Right atrium auricular region (tissue), 2 donors: ENCODE results near the gene PARG. TPM values are rescaled to one million over a fixed set of nuclear protein-coding genes. Genes with fewer than 3 reads are reported as not detected.
"Not testable (repeated sequence)": the region's sequence is repeated elsewhere in the genome, so short reads cannot be mapped to it uniquely, and the experiment has no call there.

Source experiments
- DNase-seq: peaks from one replicate; pipeline ENCODE4 v3.0.0-alpha.2; 2019; ENCODE audit warnings: low spot score
- H3K27ac ChIP-seq, 2 donors: fragments of 200-600 bp; sonication (generic); 1 replicate in 1 of 2; 2 replicates in 1 of 2; pipeline ENCODE4 v1.5.1; 2016 to 2019
- H3K27me3 ChIP-seq, 2 donors: fragments of 200-600 bp; sonication (generic); one replicate each; pipeline versions ENCODE4 v1.5.1 to v1.6.0; 2017 to 2019
- H3K36me3 ChIP-seq: fragments of 200-600 bp; sonication (generic); one replicate; pipeline ENCODE4 v1.5.1; 2016
- H3K4me1 ChIP-seq, 2 donors: fragments of 200-600 bp; sonication (generic); one replicate each; pipeline versions ENCODE4 v1.5.1 to v1.6.0; 2017 to 2019
- H3K4me3 ChIP-seq, 2 donors: fragments of 200-600 bp; sonication (generic); 1 replicate in 1 of 2; 2 replicates in 1 of 2; pipeline ENCODE4 v1.5.1; 2017 to 2019; ENCODE audit warnings: mild to moderate bottlenecking in 1 of 2, moderate library complexity in 1 of 2
- H3K9me3 ChIP-seq, 2 donors: fragments of 200-600 bp; sonication (generic); one replicate each; pipeline ENCODE4 v1.5.1; 2019
- total RNA-seq, 2 donors: library from RNA; depleted of rRNA; stranded (reverse); fragments of >200 nt; gene quantifications; one replicate each; pipeline ENCODE4 v1.1.0, GENCODE V29; 2016
- TF ChIP-seq, protein P1 (sequence below), 2 donors: fragments of 200-600 bp; sonication (generic); IDR thresholded peaks; one replicate each; pipeline ENCODE4 v1.5.1; 2019; ENCODE audit warnings: antibody characterized with exemption in 2 of 2

Gene PARG
- total RNA-seq, 2 donors from 2014 or later = 16.0 to 19.5 TPM

DNA sequence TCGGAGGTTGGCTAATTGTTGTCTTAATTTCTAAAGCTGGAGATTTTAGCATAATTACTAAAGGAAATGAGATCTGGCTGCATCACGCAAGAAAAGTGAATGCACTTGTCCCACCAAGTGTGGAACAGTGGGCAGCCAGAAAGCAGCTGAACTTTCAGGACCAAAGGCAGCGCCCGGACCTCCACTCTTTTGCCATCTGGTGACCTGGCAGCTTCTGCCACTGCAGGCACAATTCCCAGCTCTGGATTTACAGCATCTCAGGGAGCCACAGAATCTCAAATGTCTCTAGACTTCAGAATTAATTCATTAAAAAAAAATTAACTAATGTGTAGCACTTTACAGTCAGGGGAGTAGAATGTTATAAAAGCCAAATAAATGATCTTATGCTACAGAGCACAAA is 165.0 kb downstream of the PARG start:
- Histone ChIP-seq H3K27me3 (no peaks in the 10 kb centered on the region), H3K4me3 (no peak overlapping the region), H3K9me3 (no peaks in the 10 kb centered on the region), H3K27ac (no peak overlapping the region), H3K4me1 (no peaks in the 10 kb centered on the region), H3K36me3 (no peaks in the 10 kb centered on the region)
- no peak for DNase-seq
- TF ChIP-seq, protein P1, sequence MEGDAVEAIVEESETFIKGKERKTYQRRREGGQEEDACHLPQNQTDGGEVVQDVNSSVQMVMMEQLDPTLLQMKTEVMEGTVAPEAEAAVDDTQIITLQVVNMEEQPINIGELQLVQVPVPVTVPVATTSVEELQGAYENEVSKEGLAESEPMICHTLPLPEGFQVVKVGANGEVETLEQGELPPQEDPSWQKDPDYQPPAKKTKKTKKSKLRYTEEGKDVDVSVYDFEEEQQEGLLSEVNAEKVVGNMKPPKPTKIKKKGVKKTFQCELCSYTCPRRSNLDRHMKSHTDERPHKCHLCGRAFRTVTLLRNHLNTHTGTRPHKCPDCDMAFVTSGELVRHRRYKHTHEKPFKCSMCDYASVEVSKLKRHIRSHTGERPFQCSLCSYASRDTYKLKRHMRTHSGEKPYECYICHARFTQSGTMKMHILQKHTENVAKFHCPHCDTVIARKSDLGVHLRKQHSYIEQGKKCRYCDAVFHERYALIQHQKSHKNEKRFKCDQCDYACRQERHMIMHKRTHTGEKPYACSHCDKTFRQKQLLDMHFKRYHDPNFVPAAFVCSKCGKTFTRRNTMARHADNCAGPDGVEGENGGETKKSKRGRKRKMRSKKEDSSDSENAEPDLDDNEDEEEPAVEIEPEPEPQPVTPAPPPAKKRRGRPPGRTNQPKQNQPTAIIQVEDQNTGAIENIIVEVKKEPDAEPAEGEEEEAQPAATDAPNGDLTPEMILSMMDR (IDR thresholded peaks at IDR 0.05) = no peak

DNA sequence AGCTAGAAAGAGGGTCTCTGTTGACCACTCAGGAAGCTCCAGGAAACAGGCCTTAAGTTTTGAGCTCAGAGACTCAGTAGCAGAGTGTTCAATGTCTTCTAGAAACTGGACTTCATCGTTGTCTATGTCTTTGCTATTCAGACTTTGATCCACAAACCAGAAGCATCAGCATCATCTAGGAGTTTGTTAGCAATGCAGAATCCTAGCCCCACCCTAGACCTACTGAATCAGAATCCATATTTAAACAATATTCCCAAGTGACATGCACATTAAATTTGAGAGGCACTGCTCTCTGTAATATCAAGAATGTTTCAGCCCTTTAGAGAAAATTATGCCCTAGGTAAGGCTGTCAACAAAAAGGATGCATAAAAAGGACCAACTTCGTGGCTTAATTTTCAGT is 166.8 kb downstream of the PARG start:
- Histone ChIP-seq H3K9me3 (no peaks in the 10 kb centered on the region), H3K4me1 (no peaks in the 10 kb centered on the region), H3K27ac (no peak overlapping the region), H3K27me3 (no peaks in the 10 kb centered on the region), H3K4me3 (no peak overlapping the region), H3K36me3 (no peaks in the 10 kb centered on the region)
- TF ChIP-seq, protein P1 (IDR thresholded peaks at IDR 0.05) = no peak
- DNase-seq = no peak

DNA sequence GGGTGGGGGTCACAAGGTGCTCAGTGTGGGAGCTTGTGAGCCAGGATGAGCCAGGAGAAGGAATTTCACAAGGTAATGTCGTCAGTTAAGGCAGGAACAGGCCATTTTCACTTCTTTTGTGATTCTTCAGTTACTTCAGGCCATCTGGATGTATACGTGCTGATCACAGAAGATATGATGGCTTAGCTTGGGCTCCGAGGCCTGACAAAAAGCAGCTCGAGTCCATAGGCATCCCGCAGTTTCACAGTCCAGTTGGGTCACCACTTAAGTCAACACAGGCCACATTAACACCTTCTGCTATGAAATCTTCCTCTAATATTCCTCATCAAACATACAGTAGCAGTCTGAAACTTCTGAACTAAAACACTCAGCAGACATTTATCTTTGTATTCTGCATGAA is 168.9 kb downstream of the PARG start:
- H3K36me3 ChIP-seq, H3K27ac ChIP-seq, DNase-seq, H3K4me1 ChIP-seq, H3K4me3 ChIP-seq, H3K9me3 ChIP-seq: not testable (repeated sequence)
- H3K27me3 ChIP-seq = peaks cover 0 to 15% of the 10 kb centered on the region in 2 donors

DNA sequence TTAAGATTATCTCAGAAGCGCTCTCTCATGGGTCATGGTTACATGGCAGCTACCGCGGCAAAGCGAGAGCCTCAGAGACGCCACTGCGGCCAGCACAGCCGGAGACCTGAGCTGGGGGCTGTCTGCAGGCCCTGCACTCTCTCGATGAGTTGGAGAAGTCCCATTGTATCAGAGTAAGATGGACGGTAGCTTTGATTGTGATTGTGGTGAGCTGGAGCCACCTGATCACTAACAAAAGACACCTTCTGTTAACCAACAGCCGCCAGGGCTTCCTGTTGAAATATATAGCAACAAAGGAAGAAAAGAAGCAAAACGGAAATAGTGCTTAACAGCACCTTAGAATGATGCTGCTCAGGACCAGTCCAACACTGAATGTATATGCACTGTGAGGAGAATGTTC is 170.8 kb downstream of the PARG start:
- H3K27ac ChIP-seq, H3K36me3 ChIP-seq, H3K4me1 ChIP-seq, H3K4me3 ChIP-seq, H3K9me3 ChIP-seq, DNase-seq: not testable (repeated sequence)
- peaks cover 0 to 17% of the 10 kb centered on the region in 2 donors for H3K27me3 ChIP-seq

DNA sequence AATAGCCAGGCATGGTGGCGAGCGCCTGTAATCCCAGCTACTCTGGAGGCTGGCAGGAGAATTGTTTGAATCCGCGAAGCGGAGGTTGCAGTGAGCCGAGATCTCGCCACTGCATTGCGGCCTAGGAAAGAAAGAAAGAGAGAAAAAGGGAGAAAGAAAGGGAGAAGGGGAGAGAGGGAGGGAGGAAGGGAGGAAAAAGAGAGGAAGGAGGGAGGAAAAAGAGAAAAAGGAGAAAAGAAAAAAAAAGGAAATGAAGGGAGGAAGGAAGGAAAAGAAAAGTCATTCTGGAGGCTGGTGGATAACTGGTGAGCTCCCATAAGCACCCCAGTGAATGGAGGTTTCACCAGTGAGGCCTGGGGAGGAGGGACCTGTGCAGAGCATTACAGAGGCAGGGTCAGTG is 172.1 kb downstream of the PARG start:
- H3K4me1 ChIP-seq = no peaks in the 10 kb centered on the region
- no peak overlapping the region for H3K4me3 ChIP-seq
- DNase-seq = no peak
- TF ChIP-seq, protein P1 (IDR thresholded peaks at IDR 0.05) = no peak
- peaks cover 0 to 4% of the 10 kb centered on the region in 2 donors for H3K9me3 ChIP-seq
- no peak overlapping the region for H3K27ac ChIP-seq
- H3K27me3 ChIP-seq = peaks cover 0 to 17% of the 10 kb centered on the region in 2 donors
- H3K36me3 ChIP-seq = no peaks in the 10 kb centered on the region

DNA sequence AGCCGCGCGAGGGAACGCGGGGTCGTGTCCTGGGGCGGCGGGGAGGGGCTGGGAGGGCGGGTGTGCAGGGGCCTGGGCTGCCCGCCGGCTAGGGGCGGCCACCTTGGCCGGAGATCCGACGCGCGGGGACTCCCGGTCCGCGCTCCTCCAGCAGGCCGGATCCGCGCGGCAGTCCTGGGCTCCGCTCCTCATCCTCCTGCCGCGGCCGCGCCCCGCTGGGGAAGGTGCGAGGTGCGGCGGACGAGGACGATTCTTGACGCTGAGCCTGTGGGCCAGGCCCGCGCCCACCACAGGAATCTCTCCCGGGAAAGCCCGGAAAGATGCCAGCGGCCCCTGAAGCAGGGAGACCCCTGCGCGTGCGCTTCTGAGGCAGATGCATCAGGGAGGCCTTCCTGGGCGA is 173.1 kb downstream of the PARG start:
- DNase-seq = no peak
- H3K9me3 ChIP-seq = peaks cover 0 to 4% of the 10 kb centered on the region in 2 donors
- TF ChIP-seq, protein P1 (IDR thresholded peaks at IDR 0.05) = no peak
- no peak overlapping the region for H3K4me3 ChIP-seq
- no peaks in the 10 kb centered on the region for H3K36me3 ChIP-seq
- peaks cover 0 to 17% of the 10 kb centered on the region in 2 donors for H3K27me3 ChIP-seq
- no peaks in the 10 kb centered on the region for H3K4me1 ChIP-seq
- no peak overlapping the region for H3K27ac ChIP-seq

DNA sequence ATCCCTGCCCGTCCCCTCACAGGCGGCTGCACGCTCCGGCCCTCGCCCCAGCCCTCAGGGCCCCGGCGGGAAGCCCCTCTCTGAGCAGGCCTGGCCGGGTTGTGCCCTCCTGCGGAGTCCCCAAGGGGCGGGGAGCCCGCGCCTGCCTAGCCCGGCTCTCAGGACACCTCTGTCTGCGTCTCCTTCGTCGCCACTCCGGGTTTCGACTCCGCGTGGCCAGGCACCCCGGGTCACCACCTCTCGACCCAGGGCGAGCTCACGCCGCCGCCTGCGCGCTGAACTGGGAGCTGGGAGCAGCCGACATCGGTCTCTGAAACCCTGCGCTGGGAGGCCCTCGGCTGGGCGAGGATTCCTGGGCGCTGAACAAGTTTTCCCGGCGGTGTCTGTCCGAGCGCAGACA is 173.5 kb downstream of the PARG start:
- TF ChIP-seq, protein P1 (IDR thresholded peaks at IDR 0.05) = no peak
- Histone ChIP-seq H3K4me1 (no peaks in the 10 kb centered on the region), H3K27ac (no peak overlapping the region), H3K27me3 (peaks cover 0 to 17% of the 10 kb centered on the region in 2 donors), H3K9me3 (peaks cover 0 to 4% of the 10 kb centered on the region in 2 donors), H3K36me3 (no peaks in the 10 kb centered on the region), H3K4me3 (no peak overlapping the region)
- DNase-seq = no peak
